Panc1 (cell line): Measurements from ENCODE around the gene LGALS3. TPM values are rescaled to one million over a fixed set of nuclear protein-coding genes. Genes with fewer than 3 reads are reported as not detected.

ENCODE experiments used
- ATAC-seq: fragments of 200-7000 bp; cut with Tn5 transposase; 2 replicates; pipeline ENCODE4 v1.9.1; 2020; ENCODE audit warnings: mild to moderate bottlenecking, moderate library complexity
- BruUV-seq: library from RNA; stranded (reverse); fragments of 400-500 nt; replicated peaks from 2 replicates; lab custom pipeline; 2021; lab: Mats Ljungman, UMichigan
- CTCF ChIA-PET: fragments of 300-600 bp; sonication (Branson Sonifier 250); formaldehyde crosslinking; loops from one replicate; lab custom pipeline; 2022; ENCODE audit warnings: antibody characterized with exemption; lab: Charles Lee
- POLR2A ChIA-PET: fragments of 300-600 bp; sonication (Branson Sonifier 250); formaldehyde crosslinking; loops from one replicate; lab custom pipeline; 2022; ENCODE audit warnings: antibody characterized with exemption; lab: Charles Lee
- DNase-seq: peaks from one replicate; pipeline ENCODE4 v3.0.0-alpha.2; 2010; ENCODE audit warnings: low read depth, low spot score
- H3K27ac ChIP-seq: 2 replicates; pipeline ENCODE4 v1.5.1; 2011; ENCODE audit warnings: mild to moderate bottlenecking, low read length, inconsistent platforms
- H3K27me3 ChIP-seq: fragments of 200-500 bp; sonication (Bioruptor generic); 2 replicates; pipeline ENCODE4 v1.6.0; 2014; ENCODE audit warnings: low read length, inconsistent platforms; ENCODE audit not compliant: control insufficient read depth, insufficient read depth
- H3K36me3 ChIP-seq: fragments of 200-500 bp; sonication (Bioruptor generic); 2 replicates; pipeline ENCODE4 v1.5.1; 2014; ENCODE audit warnings: inconsistent platforms, mild to moderate bottlenecking, low read length, moderate library complexity; ENCODE audit not compliant: control insufficient read depth, insufficient read depth
- H3K4me1 ChIP-seq: 2 replicates; pipeline ENCODE4 v1.5.1; 2011; ENCODE audit warnings: inconsistent platforms, mild to moderate bottlenecking, low read length, moderate library complexity; ENCODE audit not compliant: control insufficient read depth, insufficient read depth
- H3K4me3 ChIP-seq, 2 experiments: 2 replicates each; pipeline ENCODE4 v1.5.1; 2011 to 2012; ENCODE audit warnings: low read depth in 2 of 2, low read length in 2 of 2, mild to moderate bottlenecking in 2 of 2, inconsistent platforms in 1 of 2, moderate library complexity in 1 of 2
- H3K9me3 ChIP-seq: fragments of 200-500 bp; sonication (Bioruptor generic); 2 replicates; pipeline ENCODE4 v1.5.1; 2014; ENCODE audit warnings: low read depth, mild to moderate bottlenecking, inconsistent platforms, low read length, moderate library complexity; ENCODE audit not compliant: control insufficient read depth, insufficient read depth
- POLR2AphosphoS5 ChIP-seq: IDR thresholded peaks from 2 replicates; pipeline ENCODE4 v1.6.1; 2012; ENCODE audit warnings: mild to moderate bottlenecking, low read depth, low read length, moderate library complexity
- SIN3A ChIP-seq: IDR thresholded peaks from 2 replicates; pipeline ENCODE4 v1.6.1; 2012; ENCODE audit warnings: low read depth, mild to moderate bottlenecking, low read length, moderate library complexity, borderline replicate concordance; ENCODE audit not compliant: insufficient read depth
- TCF7L2 ChIP-seq: IDR thresholded peaks from 2 replicates; pipeline ENCODE4 v1.6.1; 2011; ENCODE audit warnings: mild to moderate bottlenecking, low read depth, low read length, inconsistent platforms
- in situ Hi-C: cut with HindIII; loops from 2 replicates; pipeline ENCODE4 v1.10.0; 2016; ENCODE audit warnings: low sequenced_read_pairs, low pct_unique_long_range_greater_than_20kb
- intact Hi-C: fragments of 100-400 bp; cut with micrococcal nuclease; formaldehyde crosslinking; loops from one replicate; pipeline ENCODE4 v1.10.0; 2022; ENCODE audit not compliant: unreplicated experiment
- total RNA-seq: library from RNA; stranded (reverse); gene quantifications from one replicate; pipeline ENCODE4 v1.2.1, GENCODE V29; 2021; ENCODE audit not compliant: unreplicated experiment
- TF ChIP-seq, protein P1 (sequence below): fragments of 450-650 bp; IDR thresholded peaks from 2 replicates; pipeline ENCODE4 v1.5.1; 2017; ENCODE audit warnings: mild to moderate bottlenecking
- TF ChIP-seq, protein P2 (sequence below), 2 experiments: IDR thresholded peaks; 2 replicates each; pipeline ENCODE4 v1.6.1; 2011 to 2012; ENCODE audit warnings: low read depth in 2 of 2, control low read depth in 1 of 2, low read length in 1 of 2, mild to moderate bottlenecking in 1 of 2, moderate library complexity in 1 of 2; ENCODE audit not compliant: insufficient read depth in 1 of 2

LGALS3 gene
- total RNA-seq, 1 experiment from 2014 or later = 146 TPM

DNA sequence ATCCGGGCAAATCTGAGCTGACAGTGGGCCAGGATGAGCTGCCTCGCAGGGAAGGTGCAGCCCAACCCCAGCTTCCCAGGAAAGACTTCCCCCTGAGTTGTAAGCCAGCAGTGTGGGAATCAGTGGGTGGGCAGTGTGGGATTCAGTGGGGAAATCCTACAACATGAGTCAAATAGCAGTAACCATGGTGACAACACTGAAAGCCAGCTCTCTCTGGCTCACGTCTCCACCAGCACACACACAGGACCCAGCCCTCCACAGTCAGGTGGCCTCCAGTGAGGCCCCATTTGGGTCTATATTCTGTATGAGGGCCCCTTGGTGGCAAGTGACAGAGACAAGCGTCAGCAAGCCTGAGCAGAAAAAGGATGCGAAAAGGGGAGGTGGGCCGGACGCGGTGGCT, 6.0 kb upstream of the LGALS3 start:
- POLR2A ChIA-PET = no interaction called here
- Histone ChIP-seq H3K4me3 (no peak overlapping the region), H3K36me3 (no peaks in the 10 kb centered on the region), H3K9me3 (no peaks in the 10 kb centered on the region), H3K27me3 (no peaks in the 10 kb centered on the region), H3K4me1 (peaks cover 26% of the 10 kb centered on the region), H3K27ac (peak overlapping the region; percentile 51)
- CTCF ChIA-PET = no interaction called here
- no peak for DNase-seq
- in situ Hi-C loops (no loop called here), intact Hi-C loops (no loop called here)
- no peak for ATAC-seq
- no TSS peak for BruUV-seq
- TF ChIP-seq, protein P1, sequence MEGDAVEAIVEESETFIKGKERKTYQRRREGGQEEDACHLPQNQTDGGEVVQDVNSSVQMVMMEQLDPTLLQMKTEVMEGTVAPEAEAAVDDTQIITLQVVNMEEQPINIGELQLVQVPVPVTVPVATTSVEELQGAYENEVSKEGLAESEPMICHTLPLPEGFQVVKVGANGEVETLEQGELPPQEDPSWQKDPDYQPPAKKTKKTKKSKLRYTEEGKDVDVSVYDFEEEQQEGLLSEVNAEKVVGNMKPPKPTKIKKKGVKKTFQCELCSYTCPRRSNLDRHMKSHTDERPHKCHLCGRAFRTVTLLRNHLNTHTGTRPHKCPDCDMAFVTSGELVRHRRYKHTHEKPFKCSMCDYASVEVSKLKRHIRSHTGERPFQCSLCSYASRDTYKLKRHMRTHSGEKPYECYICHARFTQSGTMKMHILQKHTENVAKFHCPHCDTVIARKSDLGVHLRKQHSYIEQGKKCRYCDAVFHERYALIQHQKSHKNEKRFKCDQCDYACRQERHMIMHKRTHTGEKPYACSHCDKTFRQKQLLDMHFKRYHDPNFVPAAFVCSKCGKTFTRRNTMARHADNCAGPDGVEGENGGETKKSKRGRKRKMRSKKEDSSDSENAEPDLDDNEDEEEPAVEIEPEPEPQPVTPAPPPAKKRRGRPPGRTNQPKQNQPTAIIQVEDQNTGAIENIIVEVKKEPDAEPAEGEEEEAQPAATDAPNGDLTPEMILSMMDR = no peak
- TF ChIP-seq TCF7L2 (no peak), POLR2AphosphoS5 (no peak), SIN3A (no peak)
- TF ChIP-seq, protein P2, sequence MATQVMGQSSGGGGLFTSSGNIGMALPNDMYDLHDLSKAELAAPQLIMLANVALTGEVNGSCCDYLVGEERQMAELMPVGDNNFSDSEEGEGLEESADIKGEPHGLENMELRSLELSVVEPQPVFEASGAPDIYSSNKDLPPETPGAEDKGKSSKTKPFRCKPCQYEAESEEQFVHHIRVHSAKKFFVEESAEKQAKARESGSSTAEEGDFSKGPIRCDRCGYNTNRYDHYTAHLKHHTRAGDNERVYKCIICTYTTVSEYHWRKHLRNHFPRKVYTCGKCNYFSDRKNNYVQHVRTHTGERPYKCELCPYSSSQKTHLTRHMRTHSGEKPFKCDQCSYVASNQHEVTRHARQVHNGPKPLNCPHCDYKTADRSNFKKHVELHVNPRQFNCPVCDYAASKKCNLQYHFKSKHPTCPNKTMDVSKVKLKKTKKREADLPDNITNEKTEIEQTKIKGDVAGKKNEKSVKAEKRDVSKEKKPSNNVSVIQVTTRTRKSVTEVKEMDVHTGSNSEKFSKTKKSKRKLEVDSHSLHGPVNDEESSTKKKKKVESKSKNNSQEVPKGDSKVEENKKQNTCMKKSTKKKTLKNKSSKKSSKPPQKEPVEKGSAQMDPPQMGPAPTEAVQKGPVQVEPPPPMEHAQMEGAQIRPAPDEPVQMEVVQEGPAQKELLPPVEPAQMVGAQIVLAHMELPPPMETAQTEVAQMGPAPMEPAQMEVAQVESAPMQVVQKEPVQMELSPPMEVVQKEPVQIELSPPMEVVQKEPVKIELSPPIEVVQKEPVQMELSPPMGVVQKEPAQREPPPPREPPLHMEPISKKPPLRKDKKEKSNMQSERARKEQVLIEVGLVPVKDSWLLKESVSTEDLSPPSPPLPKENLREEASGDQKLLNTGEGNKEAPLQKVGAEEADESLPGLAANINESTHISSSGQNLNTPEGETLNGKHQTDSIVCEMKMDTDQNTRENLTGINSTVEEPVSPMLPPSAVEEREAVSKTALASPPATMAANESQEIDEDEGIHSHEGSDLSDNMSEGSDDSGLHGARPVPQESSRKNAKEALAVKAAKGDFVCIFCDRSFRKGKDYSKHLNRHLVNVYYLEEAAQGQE (IDR thresholded peaks at IDR 0.05; ENCODE audit: insufficient read depth in 1 of 2, low read depth in 2 of 2, low read length in 1 of 2) = no peak

DNA sequence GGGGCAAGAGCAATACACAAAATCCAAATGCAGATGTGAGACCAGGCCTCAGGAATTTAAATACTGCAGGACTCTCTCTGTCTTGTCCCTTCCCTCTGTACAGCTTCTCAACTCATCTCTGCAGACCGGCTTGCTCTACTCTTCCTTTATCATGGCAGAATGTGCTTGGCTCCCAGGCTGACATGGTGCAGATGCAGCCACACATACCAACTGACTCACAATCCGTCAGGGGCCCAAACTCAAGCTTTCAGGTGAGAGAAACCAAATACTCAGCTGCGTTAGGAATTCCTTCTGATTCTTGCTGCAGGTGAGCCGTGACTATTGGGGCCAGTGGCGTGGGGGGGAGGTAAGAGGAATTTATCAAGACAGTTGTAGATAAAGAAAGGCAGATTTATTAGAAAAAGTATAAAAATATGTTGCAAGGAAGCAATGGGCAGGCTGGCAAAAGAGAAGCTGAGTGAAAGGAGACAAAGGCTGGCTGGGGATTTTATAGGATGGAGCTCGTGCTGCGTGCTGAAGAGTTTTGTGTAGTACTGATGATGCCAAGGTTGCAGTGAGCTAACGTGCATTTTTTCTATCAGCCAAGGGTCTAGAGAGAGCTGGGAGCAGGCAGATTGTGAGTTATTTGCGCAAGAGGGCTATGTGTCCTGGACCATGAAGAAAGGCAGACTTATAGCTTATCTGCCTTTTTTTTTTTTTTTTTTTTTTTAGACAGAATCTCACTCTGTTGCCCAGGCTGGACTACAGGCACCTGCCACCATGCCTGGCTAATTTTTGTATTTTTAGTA, 5.0 kb upstream of the LGALS3 start:
- in situ Hi-C loops = no loop called here
- H3K9me3 ChIP-seq = no peaks in the 10 kb centered on the region
- ChIA-PET POLR2A (no interaction called here), CTCF (no interaction called here)
- H3K27ac ChIP-seq = no peak overlapping the region
- H3K4me1 ChIP-seq = peaks cover 32% of the 10 kb centered on the region
- H3K36me3 ChIP-seq = no peaks in the 10 kb centered on the region
- no peak for DNase-seq
- TF ChIP-seq TCF7L2 = no peak
- intact Hi-C loops = no loop called here
- no peaks in the 10 kb centered on the region for H3K27me3 ChIP-seq
- BruUV-seq = no TSS peak
- no peak overlapping the region for H3K4me3 ChIP-seq
- ATAC-seq = no peak

DNA sequence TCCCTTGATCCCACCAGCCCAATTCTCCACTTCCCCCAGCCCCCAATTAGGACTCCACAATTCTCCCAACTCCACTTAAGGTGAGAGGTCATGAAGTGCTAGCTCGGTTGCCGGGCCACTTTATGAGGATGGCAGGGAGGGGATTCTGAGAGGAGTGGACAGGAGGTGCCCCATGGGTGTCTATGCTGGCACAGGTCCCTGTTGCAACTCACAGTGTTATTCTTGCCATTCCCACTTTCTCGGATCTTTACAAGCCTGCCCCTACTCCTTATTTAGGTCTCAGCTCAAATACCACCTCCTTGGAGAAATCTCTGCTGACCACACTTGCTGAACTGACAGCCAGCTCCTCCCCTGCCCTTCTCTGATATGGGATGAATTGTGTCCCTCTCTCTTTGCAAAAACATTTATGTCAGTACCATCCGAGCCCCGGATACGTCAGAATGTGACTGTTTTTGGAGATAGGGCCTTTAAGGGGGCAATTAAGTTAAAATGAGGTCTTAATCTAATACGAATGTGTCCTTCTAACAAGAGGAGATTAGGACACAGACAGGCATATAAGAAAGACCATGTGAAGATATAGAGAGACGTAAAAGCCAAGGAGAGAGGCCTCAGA, 4.2 kb upstream of the LGALS3 start:
- no peak overlapping the region for H3K27ac ChIP-seq

More for the DNA sequence above, 4.2 kb upstream of the LGALS3 start:
- no peak for DNase-seq
- Histone ChIP-seq H3K9me3 (no peaks in the 10 kb centered on the region), H3K4me3 (no peak overlapping the region), H3K4me1 (peaks cover 32% of the 10 kb centered on the region), H3K27me3 (no peaks in the 10 kb centered on the region), H3K36me3 (no peaks in the 10 kb centered on the region)
- ChIA-PET CTCF (no interaction called here), POLR2A (no interaction called here)
- ATAC-seq = no peak
- in situ Hi-C loops = no loop called here
- TF ChIP-seq, protein P2 (IDR thresholded peaks at IDR 0.05; ENCODE audit: insufficient read depth in 1 of 2, low read depth in 2 of 2, low read length in 1 of 2) = no peak
- TF ChIP-seq POLR2AphosphoS5 (no peak), SIN3A (no peak), TCF7L2 (no peak)
- TF ChIP-seq, protein P1 = no peak
- intact Hi-C loops = no loop called here
- no TSS peak for BruUV-seq
